Measurements from ENCODE around the gene LGALSL.

Gene LGALSL

DNA sequence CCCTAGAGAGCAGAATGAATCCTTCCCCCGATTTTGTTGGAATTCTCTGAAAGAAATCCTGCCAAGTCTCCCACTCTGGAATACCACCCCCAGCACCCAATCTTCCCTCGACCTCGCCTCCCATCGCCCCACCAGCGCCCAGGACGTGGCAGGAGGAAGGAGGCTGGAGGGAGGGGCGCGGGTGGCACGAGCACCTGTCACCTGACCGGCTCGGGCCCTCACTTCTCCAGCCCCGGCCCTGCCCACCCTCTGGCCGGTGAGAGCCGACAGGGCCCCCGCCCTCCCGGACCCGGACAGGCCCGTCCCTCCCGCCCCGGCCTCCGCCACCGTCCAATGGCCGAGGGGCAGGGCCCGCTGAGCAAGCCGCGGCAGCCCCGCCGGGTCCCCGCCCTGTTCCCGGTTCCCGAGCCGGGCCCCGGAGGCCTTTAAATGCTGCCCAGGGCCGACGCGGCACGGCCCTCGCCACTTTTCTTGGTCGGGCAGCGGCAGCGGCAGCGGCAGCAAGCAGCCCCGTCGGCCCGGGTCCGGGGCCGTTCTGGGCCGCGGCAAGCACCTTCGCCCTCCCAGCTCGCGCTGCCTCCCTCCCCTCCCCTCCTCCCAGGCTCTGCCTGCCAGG, at the start of gene LGALSL:
TSS of gene LGALSL (plus strand) at position 393 of the 616 bp plus-strand sequence. CDS start 384 bp downstream, outside the sequence.
- no peak for DNase-seq

- no peak for DNase-seq
Observed at GRCh38 chr2:64404743-64405142, 49.2 kb upstream of the LGALSL start.

DNA sequence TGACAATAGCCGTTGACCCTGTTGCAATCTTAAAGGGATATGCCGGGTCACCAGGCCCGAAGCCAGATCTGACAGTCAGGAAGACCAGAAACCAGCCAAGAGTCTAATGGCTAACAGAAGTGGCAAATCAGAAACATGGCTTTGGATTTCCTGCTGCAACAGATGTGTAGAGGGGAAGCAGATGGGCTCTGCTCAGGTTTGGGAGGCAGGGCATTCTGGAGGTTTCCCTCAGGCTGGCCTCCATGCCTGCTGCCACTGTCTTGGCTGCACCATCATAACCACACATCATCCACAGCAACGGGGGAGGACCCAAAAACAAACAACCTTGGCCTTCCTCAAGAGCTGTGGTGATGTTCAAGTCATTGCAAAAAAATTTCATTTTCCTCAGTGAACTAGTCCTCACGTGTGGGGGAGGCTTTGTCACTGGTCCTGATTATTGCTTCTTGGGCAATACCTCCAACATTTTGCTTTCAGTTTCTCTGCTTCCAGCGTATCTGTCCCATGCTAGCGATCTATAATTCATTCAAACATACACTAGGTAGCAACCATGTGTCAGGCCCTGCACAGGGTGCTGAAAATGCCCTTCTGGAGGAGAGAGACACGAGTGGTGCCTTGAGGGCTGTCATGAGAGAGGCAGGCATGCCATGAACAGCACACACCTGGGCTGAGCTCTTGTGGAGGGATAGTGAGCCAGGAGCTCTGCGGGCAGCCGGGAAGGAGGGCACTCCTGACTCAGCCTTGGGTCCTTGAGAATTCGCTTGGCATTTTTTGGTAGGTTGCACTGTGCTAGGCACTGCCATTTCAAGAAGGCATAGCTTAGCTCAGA, 48.2 kb upstream of the LGALSL start:
- peak; percentile 63 for DNase-seq

GRCh38 chr2:64406407-64406774, 47.6 kb upstream of the LGALSL start:
- no peak for DNase-seq

DNA sequence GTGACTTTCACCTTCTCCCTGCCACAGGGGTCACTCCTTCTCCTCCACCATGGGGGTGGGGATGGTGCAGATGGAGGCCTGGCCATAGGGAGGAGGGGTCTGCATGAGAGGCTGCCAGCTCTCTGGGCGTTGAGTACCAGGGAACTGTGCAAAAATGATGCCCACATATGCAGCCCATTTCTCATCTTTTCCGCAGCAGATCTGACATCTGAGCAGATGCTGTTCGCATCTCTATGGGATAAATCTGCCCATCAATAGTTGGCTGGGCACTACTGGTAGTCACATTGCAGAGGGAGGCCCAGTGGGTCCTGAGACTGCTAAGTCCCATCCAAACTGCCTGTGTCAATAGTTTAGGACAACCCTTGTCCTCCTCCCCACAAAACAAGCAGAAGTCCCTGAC, 45.9 kb upstream of the LGALSL start:
- no peak for DNase-seq

DNA sequence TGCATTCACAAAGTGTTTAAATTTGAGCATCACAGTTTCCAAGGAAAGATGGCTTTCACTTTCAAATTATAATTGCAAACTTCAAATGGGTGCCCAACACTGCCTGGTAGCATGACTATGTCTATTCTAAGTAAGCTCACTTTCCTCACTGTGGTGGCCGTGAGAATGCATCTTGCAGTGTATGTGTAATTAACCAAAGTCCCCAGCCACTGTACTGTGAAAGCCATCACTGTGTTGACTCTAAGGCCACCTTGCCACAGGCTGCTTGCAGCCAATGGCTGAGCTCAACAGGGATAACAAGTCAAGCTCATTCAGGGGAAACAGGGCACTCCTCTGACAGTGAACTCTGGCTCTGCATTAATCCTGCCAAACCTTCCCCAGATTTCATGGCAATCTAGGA, 43.3 kb upstream of the LGALSL start:
- DNase-seq: no peak

- DNase-seq: no peak
Observed at GRCh38 chr2:64412671-64413070, 41.3 kb upstream of the LGALSL start.

DNA sequence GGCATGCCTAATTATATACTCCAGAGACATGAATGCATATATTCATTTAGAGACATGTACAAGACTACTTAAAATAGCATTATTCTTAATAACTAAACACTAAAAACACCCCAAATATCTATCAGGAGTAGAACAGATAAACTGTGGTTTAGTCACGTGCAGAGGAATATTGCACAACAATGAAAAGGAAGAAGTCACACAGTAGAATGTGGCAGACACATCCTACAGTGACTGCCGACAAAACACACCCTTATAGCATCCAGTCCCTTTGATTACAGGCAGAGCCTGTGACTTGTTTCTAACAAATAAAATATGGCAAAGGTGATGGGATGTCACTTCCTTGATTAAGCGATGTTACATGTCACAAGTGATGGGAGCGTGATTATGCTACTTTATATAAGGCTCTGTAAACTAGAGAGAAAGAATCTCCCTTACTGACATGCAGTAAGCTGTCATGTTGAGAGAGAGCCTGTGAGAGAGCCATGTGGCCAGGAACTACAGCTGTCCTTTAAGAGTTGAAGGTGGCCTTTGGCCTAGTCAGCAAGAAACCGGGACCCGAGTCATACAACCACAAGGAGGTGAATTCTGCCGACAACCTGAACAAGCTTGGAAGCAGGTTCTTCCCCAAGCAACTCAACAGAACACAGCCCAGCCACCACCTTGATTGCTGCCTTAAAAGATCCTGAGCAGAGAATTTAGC, 39.1 kb upstream of the LGALSL start:
- no peak for DNase-seq

DNA sequence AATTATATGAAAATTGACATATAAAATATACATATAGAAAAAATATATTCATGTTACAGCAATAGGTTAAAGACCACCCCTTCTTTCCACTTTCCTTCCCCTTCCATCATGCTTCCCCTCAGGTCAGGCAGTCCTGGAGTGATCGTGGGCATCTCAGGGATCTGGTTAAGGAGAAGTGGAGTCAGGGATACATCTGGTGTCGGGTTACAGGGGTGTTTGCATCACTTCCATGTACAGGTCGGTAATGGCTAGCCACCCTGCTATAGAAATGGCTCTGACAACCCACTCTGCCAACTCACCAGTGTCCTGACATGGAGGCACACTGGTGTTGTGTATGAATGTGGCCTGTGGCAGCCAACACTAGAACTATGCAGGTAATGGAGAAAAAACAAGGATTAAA, 36.3 kb upstream of the LGALSL start:
- no peak for DNase-seq

GRCh38 chr2:64419596-64420165, 34.3 kb upstream of the LGALSL start:
- DNase-seq: no peak

DNA sequence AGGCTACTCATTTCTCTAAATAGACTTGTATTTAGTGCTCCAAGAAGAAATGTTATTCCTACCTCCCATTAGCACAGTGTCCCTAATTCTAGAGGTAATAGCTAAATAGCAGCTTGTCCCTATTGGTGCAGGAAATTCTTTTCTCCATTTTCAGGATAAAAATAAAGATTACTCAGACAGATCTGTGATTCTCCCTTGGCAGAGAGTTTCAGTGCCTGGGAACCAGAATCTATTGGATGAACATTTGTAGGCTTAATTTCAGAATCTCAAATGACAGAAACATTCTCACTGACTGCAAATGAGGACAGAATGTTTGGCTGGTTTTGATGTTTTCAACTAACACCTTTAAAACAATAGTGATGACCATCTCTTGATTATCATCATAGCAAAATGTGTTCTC, 33.3 kb upstream of the LGALSL start:
- no peak for DNase-seq

- no peak for DNase-seq
Observed at GRCh38 chr2:64421201-64421600, 32.8 kb upstream of the LGALSL start.

DNA sequence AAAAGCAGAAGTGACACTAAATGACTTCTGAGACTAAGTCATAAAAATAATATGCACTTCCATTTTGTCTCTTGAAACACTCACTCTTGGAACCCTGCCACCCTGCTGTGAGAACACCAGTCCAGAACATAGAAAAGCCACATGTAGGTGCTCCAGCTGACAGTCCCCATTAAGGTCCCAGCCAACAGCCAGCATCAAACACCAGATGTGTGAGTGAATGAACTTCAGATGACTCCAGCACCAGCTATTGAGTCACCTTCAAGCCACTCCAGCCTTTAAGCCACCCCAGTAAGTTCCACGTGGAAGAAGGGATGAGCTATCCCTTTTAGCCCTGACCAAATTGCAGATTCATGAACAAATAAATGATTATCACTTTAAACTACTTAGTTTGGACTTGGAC, 31.5 kb upstream of the LGALSL start:
- DNase-seq: peak; percentile 75

- no peak for DNase-seq
Observed at GRCh38 chr2:64423303-64423702, 30.7 kb upstream of the LGALSL start.

- no peak for DNase-seq
Observed at GRCh38 chr2:64424416-64424987, 29.5 kb upstream of the LGALSL start.

- no peak for DNase-seq
Observed at GRCh38 chr2:64426183-64426952, 27.6 kb upstream of the LGALSL start.

DNA sequence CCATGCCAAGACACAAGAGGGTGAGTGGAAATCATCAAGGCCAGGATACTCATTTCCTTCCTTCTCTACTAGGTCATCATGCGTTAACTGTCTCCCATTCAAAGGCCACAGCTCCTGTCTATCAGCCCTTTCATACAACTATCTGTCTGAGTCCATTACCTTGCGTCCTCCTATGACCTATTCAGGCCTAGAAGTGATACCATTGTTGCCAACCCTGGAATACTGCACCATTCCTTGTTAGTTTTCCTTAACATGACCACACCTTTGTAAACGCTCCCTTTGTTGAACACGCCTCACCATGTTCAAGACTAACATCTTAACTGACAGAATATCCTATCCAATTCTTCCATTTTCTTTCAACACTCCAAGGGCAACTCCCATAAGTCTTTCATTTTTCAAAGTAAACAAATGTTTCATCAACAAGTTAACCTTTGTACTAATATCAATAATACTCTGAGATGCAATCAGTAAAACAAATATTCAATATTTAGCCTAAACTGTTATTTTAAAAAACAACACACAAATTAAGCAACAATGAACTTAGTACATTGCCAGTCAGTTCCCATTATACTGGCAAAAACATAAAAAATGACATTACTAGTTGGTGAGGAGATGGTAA, 19.8 kb upstream of the LGALSL start:
- DNase-seq: no peak

DNA sequence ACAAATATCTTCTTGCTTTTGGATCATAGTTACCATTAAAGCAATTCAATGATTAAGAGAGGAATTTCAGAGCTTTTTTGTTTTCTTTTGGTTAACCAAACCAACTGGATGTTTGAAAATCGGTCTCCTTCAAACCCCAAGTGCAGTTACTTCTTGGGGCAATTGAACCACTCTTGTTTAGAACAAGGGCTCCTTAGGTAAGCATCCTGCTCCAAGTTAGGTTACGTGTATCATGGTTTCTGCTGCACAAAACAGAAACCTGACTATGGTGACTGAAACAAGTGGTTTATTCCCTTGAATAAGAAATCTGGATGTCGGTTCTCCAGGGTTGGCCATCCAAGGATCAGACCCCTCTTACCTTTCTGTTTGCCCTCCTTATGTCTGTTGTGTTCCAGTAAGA, 16.1 kb upstream of the LGALSL start:
- DNase-seq: no peak

DNA sequence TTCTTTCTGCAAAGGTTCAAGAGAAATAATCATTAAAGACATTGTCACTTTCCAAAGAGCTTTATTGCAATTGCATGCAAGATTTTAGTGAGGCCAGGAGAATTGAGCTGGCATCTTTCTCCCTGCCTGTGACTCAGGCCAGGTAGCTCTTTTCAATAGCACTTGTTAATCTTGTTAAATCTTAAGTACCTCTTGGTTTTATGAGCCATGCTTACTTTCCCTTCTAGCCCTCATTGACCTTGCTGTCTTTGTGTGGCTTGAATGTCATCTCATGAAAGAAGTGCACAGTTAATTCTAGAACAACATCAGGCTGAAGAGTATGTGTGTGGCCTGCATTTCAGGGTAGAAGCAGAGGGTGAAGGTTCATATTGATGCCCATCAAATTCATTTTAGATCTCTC, 14.8 kb upstream of the LGALSL start:
- DNase-seq: no peak

- DNase-seq: no peak
Observed at GRCh38 chr2:64440843-64441242, 13.1 kb upstream of the LGALSL start.

DNA sequence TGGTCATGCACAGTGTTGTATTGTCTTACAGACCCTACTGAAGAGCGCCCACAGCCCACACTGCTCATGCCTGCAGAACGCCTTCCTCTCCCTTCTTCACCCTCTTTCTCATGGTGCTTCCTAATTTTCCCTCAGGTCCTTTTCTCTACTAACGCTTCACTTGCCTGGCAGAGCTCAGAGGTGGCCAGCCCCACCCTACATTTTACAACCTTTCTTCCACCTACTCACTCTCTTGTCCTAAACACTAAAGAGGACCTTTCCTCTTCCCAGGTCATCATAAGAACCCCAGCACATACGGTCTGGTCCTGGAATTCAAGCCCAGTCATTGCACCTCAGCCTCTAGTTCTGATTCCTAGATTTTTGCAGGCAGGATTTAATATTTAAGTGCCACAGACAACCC, 11.7 kb upstream of the LGALSL start:
- DNase-seq: no peak

DNA sequence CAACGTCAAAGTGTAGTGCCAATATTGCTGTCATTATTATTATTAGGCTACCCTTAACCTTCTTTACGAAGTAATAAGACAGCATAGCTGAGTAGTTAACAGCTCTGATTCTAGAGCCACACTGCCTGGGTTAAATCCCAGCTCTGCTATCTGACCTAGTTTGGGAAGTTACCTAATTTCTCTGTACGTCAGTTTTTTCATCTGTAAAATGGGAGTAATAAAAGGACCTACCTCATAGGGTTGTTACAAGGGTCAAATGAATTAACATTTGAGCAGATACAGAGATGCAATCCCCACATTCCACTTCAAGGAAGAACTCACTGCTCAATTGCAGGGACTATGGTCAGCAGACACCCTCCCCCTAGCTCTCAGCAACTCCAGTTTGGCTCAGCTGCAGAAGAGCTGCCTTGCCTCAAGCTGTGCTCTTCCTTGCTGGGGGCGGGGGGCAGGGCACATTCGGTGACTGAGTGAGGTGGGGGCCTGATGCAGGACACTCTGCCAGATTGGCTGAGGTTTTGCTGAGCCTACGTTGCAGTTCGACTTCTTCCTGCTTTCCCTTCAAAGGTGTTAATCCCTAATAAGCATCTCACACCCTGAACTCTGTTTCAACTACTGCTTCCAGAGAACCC, 11.0 kb upstream of the LGALSL start:
- no peak for DNase-seq

Data from MV-4-11 (cell line).